ENCODE results near the gene S1PR4.
"Not testable (repeated sequence)": the region's sequence is repeated elsewhere in the genome, so short reads cannot be mapped to it uniquely, and the experiment has no call there.

S1PR4 gene

DNA sequence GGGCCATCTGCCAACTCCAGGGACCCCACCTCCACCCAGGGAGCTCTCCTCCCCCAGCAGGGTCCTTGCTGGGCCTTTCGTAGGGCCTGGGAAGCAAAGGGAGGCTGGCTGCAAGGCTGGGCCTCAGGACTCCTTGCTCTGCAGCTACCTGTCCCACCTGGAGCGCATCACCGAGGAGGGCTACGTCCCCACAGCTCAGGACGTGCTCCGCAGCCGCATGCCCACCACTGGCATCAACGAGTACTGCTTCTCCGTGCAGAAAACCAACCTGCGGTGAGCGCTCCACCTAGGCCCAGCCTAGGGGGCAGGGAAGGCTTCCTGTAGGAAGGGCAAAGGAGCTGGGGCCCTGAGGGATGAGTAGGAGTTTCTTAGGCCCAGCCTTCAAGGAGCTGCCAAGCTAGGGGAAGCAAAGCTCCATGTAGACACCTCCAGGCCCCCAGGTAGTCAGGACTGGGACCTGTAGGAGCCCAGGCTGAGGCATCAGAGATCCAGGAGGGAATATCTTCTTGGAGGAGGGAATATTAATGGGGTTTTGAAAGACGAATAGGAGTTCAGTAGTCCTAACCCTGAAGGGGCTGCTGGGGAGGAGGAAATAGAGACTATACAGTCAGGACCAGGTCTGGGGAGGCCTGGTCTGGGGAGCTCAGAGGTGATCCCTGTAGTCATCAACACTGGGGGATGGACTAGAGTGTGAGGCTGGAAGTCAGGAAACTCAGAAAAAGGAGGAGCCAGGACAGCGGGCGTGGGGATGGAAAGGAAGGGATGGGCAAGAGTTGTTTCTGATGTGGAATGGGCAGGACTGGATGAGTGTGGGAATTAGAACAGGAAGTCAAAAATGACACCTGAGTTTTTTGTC is 26.8 kb upstream of the S1PR4 start:
- no peak for DNase-seq (ENCODE audit: low read depth)
- H3K4me3 ChIP-seq (ENCODE audit: control insufficient read depth, low read depth, low read length): no peak overlapping the region

GRCh38 chr19:3152419-3152780 is 26.2 kb upstream of the S1PR4 start:
- TF ChIP-seq, protein P1, sequence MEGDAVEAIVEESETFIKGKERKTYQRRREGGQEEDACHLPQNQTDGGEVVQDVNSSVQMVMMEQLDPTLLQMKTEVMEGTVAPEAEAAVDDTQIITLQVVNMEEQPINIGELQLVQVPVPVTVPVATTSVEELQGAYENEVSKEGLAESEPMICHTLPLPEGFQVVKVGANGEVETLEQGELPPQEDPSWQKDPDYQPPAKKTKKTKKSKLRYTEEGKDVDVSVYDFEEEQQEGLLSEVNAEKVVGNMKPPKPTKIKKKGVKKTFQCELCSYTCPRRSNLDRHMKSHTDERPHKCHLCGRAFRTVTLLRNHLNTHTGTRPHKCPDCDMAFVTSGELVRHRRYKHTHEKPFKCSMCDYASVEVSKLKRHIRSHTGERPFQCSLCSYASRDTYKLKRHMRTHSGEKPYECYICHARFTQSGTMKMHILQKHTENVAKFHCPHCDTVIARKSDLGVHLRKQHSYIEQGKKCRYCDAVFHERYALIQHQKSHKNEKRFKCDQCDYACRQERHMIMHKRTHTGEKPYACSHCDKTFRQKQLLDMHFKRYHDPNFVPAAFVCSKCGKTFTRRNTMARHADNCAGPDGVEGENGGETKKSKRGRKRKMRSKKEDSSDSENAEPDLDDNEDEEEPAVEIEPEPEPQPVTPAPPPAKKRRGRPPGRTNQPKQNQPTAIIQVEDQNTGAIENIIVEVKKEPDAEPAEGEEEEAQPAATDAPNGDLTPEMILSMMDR (conservative IDR thresholded peaks at IDR 0.05; ENCODE audit: control insufficient read depth, insufficient read depth, low read depth, low read length): no peak
- no peak for DNase-seq (ENCODE audit: low read depth)
- no peak overlapping the region for H3K4me3 ChIP-seq (ENCODE audit: control insufficient read depth, low read depth, low read length)

More for the DNA sequence above, 26.8 kb upstream of the S1PR4 start:
- TF ChIP-seq, protein P1 (conservative IDR thresholded peaks at IDR 0.05; ENCODE audit: control insufficient read depth, insufficient read depth, low read depth, low read length): no peak

DNA sequence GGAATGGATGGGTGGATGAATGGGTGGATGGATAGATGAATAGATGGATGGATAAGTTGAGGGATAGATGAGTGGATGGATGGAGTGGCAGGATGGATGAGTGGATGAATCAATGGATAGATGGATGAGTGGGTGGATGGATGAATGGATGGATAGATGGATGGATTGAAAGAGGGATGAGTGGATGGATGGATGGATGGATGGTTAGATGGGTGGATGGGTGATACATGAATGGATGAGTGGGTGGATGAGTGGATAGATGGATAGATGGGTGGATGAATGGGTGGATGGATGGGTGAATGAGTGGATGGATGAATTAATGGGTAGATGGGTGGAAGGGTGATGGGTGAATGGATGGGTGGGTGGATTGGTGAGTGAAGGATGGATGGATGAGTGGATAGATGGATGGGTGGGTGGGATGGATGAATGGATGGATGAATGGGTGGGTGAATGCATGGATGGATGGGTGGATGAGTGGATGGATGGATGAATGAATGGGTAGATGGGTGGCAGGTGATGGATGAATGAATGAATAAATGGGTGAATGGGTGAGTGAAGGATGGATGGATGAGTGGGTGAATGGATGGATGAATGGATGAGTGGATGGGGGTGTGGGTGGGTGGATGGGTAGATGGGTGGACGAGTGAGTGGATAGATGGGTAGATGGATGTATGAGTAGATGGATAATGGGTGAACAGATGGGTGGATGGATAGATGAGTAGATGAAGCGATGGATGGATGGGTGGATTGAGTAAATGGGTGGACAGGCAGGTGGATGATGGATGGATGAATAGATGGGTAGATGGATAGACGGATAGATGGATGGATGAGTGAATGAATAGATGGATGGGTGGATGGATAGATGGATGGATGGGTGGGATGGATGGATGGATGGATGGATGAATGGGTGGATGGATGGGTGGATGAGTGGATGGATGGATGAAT is 25.0 kb upstream of the S1PR4 start:
- TF ChIP-seq, protein P1 (conservative IDR thresholded peaks at IDR 0.05; ENCODE audit: control insufficient read depth, insufficient read depth, low read depth, low read length): no peak
- H3K4me3 ChIP-seq (ENCODE audit: control insufficient read depth, low read depth, low read length): no peak overlapping the region
- no peak for DNase-seq (ENCODE audit: low read depth)

DNA sequence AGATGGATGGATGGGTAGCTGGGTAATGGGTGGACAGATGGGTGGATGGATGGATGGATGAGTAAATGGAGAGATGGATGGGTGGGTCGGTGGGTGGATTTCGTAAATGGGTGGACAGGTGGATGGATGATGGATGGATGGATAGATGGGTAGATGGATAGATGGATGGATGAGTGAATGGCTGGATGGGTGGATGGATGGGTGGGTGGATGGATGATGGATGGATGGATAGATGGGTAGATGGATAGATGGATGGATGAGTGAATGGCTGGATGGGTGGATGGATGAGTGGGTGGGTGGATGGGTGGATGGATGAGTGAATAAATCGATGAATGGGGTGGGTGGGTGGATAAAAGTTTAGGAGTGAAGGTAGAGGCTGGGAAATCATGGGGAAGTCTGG is 24.1 kb upstream of the S1PR4 start:
- not testable (repeated sequence) for DNase-seq (ENCODE audit: low read depth); H3K4me3 ChIP-seq (ENCODE audit: control insufficient read depth, low read depth, low read length)

DNA sequence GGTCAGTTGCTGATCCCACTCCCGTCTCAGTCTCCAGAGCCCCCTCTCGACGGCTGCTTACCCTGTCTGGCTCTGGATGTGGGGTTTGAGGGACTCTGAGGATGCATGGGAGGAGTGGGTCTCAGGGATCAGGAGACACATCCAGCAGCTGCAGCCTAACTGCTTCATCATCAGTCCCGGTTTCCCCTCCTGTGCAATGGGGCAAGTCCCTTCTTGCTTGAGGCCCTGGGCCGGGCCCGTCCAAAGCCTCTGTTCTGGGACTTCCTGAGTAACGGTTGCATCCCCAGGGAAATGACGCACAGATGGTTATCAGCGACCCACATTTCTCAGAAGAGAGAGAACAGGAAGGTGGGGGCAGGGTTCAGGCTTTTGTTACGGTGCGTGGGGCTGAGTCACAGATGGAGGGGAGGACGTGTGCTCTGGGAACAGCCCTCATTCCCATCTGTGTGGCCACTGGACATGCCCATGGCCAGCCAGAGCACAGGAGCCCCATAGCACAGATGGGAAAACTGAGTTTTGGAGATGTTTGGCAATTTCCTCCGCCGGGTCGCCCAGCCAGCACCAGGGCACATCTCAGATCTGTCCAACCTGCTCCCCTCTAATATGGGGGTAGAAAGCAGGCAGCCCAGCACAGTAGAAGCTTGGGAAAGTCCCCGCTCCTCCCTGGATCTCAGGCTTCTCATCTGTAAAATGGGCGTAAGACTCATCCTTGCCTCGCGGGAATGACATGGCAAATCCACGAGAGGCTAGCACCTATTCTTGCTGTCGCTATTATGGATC is 23.4 kb upstream of the S1PR4 start:
- H3K4me3 ChIP-seq (ENCODE audit: control insufficient read depth, low read depth, low read length): peak overlapping the region; percentile 6
- peak; percentile 100 for DNase-seq (ENCODE audit: low read depth)
- TF ChIP-seq, protein P1 (conservative IDR thresholded peaks at IDR 0.05; ENCODE audit: control insufficient read depth, insufficient read depth, low read depth, low read length): no peak

DNA sequence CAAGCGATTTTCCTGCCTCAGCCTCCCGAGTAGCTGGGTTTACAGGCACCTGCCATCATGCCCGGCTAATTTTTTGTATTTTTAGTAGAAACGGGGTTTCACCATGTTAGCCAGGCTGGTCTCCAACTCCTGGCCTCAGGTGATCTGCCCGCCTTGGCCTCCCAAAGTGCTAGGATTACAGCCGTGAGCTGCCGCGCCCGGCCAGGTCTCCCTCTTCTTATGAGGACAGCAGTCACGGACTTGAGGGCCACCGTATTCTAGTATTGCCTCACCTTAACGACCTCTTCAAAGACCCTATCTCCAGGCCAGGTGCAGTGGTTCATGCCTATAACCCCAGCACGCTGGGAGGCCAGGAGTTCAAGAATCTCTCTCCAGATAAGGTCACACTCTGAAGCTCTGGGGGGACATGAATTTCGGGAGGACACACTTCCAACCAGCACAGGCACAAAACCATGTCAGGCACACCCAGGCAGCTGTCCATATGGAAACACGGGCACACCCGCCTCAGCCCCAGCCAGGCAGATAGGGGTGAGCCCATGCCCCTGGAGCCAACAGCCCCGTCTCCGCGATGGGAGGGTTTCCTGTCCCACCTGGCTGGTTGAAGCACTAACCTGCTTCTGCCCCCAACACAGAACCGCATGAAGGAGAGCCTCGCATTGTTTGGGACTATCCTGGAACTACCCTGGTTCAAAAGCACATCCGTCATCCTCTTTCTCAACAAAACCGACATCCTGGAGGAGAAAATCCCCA is 21.3 kb upstream of the S1PR4 start:
- TF ChIP-seq, protein P1 (conservative IDR thresholded peaks at IDR 0.05; ENCODE audit: control insufficient read depth, insufficient read depth, low read depth, low read length): no peak
- DNase-seq (ENCODE audit: low read depth): no peak
- H3K4me3 ChIP-seq (ENCODE audit: control insufficient read depth, low read depth, low read length): no peak overlapping the region
